HG03378 (cell line): ENCODE measurements around the gene PRKCG.

Experiments
- ATAC-seq: cut with Tn5 transposase; IDR thresholded peaks from one replicate; pipeline ENCODE4 v1.9.1; 2021; ENCODE audit warnings: mild to moderate bottlenecking, moderate library complexity; ENCODE audit not compliant: unreplicated experiment

The PRKCG gene

DNA sequence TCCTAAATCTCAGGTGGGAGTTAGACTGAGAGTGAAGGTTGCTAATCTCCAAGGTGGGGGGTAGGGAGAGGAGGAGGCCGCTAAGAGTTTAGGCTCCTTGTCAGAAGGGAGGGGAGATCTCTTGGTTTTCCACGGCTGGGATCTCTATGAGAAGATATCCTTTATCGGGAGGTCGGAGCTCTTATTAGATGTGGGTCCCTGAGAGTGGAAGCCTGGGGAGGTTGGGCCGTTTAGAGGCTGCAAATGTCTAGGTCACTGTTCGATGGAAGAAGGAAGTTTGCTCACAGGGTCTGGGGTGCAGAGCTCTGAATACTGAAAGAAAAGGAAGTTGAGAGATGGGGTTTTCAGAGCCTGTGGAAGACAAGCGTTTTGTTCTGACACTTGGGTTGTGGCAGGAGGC lies 10.5 kb upstream of the PRKCG start:
- ATAC-seq, result no peak

DNA sequence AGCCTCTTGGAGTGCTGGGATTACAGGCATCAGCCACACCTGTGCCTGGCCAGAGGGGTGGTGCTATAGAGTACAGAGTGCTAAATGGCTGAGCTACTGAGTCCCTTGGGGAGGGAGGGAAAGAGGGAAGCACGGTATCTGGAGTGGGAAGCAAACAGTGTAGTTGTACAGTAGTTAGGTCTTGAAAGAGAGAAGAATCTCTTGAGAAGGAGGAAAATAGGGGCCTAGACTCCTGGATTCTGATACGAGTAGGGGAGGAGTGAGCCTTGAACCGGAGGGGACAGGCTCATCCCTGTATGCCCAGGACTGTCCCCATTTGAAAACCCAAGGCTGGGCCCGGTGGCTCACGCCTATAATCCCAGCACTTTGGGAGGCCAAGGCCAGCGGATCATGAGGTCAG lies 9.2 kb upstream of the PRKCG start:
- ATAC-seq, result no peak

DNA sequence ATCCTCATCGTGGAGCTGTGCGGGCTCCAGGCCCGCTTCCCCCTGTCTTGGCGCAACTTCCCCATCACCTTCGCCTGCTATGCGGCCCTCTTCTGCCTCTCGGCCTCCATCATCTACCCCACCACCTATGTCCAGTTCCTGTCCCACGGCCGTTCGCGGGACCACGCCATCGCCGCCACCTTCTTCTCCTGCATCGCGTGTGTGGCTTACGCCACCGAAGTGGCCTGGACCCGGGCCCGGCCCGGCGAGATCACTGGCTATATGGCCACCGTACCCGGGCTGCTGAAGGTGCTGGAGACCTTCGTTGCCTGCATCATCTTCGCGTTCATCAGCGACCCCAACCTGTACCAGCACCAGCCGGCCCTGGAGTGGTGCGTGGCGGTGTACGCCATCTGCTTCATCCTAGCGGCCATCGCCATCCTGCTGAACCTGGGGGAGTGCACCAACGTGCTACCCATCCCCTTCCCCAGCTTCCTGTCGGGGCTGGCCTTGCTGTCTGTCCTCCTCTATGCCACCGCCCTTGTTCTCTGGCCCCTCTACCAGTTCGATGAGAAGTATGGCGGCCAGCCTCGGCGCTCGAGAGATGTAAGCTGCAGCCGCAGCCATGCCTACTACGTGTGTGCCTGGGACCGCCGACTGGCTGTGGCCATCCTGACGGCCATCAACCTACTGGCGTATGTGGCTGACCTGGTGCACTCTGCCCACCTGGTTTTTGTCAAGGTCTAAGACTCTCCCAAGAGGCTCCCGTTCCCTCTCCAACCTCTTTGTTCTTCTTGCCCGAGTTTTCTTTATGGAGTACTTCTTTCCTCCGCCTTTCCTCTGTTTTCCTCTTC lies 8.0 kb upstream of the PRKCG start:
- ATAC-seq, result no peak

DNA sequence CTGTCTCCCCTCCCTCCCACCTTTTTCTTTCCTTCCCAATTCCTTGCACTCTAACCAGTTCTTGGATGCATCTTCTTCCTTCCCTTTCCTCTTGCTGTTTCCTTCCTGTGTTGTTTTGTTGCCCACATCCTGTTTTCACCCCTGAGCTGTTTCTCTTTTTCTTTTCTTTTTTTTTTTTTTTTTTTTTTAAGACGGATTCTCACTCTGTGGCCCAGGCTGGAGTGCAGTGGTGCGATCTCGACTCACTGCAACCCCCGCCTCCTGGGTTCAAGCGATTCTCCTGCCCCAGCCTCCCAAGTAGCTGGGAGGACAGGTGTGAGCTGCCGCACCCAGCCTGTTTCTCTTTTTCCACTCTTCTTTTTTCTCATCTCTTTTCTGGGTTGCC lies 7.4 kb upstream of the PRKCG start:
- no peak for ATAC-seq

DNA sequence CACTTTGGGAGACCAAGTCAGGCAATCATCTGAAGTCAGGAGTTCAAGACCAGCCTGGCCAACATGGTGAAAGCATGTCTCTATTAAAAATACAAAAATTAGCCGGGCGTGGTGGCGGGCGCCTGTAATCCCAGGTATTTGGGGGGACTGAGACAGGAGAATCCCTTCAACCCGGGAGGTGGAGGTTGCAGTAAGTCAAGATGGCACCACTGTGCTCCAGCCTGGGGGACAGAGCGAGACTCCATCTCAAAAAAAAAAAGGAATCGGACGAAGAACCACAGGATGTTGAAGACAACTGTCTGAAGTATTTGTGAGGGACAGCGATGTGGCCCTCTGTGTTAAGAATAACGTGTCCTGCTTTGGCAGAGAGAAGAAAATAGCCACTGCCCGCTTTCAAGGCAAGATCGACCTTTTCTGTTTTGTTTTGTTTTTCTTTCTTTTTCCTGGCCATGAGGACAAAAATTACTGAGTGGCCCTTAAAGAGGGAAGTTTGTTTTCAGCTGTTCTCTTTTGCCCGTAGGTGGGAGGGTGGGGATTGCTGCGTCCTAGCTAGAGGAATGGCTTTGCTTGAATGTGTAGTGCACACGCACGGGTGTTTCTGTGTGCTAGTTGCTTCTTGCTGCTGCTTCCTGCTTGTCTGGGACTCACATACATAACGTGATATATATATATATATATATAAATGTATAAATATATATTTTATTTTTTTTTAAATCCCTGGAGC lies 6.2 kb upstream of the PRKCG start:
- no peak for ATAC-seq

DNA sequence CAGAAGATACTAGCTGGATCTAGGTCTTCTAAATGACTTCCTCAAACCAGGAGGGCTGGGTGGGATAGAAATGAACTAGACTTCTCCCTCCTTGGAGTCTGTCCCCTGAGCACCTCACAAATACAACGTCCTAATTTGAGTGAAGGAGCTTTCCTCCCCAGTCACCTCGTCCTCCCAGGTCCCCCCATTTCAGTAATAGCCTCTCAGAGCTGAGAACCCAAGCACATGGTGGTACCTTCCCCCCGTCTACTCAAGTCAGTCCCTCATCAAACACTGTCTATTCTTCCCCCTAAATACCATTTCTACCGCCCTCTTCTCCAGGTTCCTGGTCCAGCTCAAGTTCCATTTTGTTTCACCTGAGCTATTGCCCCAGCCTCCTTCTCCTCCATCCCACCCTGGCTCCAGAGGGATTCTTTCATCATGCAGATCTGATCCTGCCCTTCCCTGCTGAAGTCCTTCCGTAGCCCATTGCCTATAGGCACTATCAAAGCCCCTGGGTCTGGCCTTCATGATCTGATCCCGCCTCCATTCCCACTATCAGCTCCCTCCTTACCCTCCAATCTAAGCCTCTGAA lies 5.3 kb upstream of the PRKCG start:
- no peak for ATAC-seq

DNA sequence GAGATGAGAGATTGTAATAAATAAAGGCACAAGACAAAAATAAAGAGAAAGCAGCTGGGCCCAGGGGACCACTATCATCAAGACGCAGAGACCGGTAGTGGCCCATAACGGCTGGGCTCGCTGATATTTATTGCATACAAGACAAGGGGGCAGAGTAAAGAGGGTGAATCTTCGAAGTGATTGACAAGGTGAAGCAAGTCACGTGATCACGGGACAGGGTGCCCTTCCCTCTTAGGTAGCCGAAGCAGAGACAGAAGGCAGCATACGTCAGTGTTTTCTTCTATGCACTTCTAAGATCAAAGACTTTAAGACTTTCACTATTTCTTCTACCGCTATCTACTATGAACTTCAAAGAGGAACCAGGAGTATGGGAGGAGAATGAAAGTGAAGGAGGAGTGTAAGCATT lies 4.6 kb upstream of the PRKCG start:
- ATAC-seq, result no peak

DNA sequence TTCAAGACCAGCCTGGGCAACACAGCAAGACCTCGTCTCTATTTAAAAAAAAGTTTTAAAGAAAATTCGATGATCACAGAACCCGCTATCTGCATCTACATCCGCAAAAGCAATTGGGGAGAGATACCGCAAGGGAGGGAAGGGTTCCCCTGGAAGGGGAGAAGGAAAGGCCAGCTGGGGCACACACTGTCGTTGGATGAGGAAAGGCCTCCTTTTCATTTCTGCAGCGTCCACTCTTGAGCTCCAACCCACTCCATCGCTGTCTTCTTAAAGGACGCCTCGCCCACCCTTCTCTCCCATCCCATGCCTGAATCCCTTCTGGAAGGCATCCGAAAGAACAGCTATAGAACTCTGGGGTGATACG lies 3.2 kb upstream of the PRKCG start:
- ATAC-seq, result no peak

DNA sequence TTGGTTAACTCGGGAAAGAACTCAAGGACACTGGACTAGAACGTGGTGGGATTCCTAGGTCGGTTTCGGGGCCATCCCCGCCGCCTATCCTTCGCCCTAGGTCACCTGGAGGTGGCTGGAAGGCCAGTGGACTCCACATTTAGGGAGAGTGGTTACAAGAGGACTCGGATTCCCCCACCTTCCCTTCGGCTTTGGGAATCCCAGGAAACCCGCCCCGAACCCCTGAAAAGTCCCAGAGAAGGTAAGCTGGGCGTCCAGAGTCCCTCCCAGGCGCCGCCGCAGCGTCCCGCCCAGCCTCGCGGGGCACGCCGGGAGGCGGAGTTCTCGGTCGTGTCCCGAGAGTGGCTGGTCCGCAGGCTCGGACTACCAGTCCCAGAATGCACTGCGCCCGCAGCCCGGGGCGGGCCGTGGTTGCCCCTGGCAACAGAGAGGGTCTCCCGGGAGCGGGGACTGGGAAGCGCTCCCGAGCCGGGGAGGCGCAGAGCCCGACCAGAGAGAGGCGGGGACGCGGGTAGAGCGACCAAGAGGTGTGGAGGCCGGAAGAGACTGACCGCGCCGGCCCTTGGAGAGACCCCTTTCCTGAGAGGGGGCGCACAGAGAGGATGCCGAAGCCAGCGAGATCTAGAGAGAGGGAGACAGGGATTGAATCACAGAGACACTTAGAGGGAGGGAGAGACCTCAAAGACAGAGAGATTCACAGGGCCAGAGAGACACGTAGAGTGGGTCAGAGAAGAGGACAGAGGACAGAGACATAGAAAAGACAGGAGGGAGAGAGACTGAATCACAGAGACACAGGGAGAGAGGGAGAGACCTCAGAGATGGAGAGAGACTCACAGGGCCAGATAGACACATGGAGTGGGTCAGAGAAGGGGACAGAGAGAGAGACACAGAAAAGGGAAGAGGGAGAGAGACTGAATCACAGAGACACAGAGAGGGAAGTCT lies 2.6 kb upstream of the PRKCG start:
- no peak for ATAC-seq

DNA sequence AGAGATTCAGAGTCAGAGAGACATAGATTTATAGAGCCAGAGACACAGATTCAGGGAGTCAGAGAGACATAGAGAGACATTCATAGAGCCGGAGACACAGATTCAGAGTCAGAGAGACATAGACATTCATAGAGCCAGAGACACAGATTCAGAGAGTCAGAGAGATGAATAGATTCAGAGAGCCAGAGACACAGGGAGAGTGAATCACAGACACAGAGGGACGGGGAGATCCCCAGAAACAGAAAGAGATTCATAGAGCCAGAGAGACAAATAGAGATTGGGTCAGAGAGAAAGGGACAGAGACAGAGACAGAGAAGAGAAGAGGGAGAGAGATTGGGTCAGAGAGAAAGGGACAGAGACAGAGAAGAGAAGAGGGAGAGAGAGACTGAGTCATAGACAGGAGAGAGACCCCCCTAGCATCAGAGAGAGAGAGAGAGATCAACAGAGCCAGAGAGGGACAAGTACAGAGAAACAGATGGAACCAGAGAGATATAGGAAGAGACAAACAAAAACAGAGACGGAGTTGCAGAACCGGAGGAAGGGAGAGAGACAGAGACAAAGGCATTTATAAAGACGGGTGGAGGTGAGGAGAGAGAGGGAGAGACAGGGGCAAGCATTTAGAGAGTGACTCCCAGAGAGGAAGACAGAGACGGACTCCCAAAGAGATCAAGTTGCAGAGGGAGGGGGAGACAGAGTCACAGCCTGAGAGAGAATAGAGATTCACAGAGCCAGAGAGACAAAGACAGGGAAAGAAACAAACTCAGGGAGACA lies 1.1 kb upstream of the PRKCG start:
- no peak for ATAC-seq

DNA sequence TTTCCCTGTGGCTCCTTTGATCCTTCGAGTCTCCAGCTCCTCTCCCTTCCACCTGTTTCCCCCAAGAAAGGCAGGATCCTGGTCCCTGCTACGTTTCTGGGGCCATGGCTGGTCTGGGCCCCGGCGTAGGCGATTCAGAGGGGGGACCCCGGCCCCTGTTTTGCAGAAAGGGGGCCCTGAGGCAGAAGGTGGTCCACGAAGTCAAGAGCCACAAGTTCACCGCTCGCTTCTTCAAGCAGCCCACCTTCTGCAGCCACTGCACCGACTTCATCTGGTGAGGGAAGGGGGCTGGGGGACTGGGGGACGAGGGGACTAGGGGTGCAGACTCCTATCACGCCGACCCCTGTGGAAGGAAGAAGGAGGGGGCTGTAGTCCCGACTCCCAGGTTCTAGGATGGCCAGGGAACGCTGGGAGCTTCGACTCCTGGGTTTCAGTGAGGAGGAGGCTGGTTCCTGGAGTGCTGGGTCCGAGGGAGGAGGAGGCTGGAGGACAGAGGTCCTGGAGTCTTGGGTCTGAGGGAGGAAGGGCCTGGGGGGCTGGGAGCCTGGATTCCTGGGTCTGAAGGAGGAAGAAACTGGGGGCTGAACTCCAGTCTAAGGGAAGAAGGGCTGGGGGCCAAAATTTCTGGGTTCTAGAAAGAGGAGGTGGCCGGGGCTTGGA lies 524 bp downstream of the PRKCG start:
- no peak for ATAC-seq

DNA sequence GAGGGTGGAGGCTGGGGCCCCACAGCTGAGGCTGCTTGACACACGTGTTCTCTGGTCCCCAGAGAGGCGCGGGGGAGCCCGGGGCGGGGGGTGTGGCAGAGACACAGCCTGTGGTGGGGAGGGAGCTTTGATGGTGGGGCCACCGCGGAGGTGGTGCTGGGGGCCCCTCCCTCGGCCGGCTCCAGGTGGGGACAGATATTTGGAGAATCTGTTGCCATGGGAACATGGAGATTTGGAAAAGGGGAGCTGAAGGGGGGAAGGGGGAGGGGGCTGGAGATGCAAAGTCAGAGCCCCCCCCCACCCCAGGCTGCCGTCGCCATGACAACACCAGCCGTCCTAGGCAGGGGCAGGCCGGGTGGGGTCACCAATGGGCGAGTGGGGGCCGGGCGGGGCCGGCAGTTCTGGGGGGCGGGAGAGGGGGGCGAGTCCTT lies 1.2 kb downstream of the PRKCG start:
- no peak for ATAC-seq

DNA sequence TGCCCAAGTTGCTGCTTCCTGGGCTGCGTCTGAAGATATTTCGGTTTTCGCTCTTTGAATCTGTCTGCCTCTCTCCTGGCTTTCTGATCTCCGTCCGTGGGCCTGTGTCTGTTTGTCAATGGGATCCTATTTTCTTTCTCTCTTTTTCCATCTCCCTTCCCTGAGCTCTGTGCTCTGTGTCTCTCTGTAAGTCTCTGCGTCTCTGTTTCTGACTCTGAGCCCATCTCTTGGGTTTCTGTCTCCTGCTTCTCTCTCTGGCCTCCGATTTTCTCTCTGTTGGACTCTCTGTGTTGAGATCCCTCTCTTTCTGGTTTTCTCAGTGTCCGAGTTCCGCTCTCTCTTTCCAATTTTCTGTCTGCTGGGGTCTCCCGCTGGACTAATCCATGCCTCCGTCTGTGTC lies 1.7 kb downstream of the PRKCG start:
- ATAC-seq, result no peak

DNA sequence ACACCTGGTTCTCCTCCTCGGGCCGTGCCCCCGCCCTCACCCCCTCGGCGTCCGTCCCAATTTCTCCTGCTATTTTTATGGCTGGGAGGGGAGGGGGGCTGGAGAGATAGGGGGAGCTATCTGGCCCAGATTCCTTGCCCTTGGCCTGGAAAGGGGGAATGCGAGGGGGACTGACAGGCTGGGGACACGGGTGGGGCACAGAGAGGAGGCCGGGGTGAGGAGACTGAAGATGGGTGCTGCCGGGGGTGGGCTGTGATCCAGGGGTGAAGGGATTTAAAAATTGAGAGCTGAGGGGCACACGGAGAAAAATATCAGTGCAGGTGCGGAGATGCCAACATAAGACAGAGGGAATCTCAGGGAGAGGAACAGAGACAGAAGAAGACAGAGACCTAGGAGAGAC lies 2.3 kb downstream of the PRKCG start:
- no peak for ATAC-seq

DNA sequence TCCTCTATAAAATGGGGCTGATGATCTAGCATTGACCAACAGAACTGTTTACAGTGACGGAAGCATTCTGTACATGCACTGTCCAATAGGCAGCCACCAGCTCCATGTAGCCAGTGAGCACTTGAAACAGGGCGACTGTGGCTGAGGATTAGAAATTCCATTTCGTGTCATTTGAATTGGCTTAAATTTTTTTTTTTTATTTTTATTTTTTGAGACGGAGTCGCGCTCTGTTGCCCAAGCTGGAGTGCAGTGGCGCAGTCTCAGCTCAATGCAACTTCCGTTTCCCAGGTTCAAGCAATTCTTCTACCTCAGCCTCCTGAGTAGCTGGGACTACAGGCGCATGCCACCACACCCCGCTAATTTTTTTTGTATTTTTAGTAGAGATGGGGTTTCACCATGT lies 3.0 kb downstream of the PRKCG start:
- ATAC-seq, result no peak

DNA sequence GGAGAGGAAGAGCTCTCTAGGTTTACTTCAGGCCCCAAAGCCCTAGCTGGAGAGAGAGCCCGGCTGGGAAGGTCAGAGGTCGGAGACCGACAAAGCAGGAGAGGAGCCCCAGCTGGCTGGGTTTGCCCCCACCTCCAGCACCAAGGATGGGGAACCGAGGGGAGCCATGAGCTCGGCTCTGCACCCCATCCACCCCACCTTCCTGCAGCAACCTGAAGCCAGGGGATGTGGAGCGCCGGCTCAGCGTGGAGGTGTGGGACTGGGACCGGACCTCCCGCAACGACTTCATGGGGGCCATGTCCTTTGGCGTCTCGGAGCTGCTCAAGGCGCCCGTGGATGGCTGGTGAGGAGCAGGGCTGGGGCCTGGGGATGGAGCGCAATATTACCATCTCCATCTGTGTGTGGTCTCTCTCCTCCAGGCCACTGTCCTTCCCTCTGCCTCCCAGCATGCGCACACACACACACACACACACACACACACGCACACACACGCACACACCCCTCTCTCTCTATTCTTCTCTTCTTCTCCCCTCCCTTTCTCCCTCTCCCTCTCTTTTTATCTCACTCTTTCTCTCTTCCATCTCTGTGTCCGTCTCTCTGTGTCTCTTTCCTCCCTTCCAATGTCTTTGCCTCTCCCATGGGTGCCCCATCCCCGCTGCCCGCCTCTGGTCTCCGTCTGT lies 10.4 kb downstream of the PRKCG start:
- ATAC-seq, result no peak

DNA sequence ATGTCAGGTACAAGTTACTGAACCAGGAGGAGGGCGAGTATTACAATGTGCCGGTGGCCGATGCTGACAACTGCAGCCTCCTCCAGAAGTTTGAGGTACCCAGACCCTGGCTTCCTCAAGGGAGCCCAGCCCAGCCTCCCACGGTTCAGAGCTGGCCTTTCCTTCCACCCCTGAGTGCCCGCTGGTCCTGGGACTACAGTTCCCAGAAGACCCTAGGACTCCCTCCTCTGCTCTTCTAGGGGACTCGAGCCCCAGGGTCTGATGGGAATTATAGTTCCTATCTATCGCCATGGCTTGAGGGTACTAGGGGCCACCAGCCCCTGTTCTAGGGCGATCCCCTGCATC lies 11.0 kb downstream of the PRKCG start:
- no peak for ATAC-seq

DNA sequence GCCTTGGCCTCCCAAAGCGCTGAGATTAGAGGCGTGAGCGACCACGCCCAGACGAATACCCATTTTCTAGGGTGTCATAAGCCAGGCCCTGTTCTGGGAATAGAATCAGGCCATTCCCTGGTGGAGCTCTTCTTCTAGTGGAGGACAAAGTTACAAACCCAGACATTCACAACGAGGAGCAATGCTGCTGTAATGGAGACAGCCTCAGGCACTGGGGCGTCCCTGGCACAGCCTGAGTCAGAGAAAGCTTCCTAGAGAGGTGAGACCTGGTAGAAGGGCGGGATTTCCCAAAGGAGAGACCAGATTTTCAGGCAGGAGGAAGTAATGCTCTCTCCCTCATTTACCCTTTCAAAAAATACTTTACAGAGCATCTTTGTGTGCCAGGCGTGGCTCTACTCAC lies 12.7 kb downstream of the PRKCG start:
- ATAC-seq, result no peak

DNA sequence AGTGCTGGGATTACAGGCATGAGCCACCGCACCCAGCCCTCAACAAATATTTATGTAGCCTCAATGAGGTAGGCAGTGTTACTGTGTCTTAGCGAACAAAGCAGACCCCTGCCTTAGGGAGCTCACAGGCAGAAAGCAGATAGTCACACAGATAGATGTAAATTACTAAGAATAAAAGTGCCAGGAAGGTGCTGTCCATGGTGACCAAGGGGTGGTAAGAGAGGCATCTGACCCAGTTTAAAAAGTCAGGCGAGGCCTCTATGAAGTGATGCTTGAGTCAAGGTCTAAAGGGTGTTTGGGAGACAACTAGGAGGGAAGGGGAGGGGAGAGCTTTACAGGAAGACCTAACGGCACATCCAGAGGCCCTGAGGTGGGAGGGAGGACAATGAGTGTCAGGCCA lies 14.7 kb downstream of the PRKCG start:
- no peak for ATAC-seq
